GM12872 (cell line): ENCODE measurements around the gene RTL1.

Source experiments
- CTCF ChIP-seq: IDR thresholded peaks from 3 replicates; pipeline ENCODE4 v1.5.1; 2011; ENCODE audit warnings: low read depth, mild to moderate bottlenecking, low read length, moderate library complexity; ENCODE audit not compliant: insufficient read depth

The RTL1 gene

GRCh38 chr14:100884456-100884855 lies 19.1 kb downstream of the RTL1 start:
- no peak for TF ChIP-seq CTCF

GRCh38 chr14:100883789-100884101 lies 19.8 kb downstream of the RTL1 start:
- TF ChIP-seq CTCF = no peak

- no peak for TF ChIP-seq CTCF
These were observed 20.3 kb downstream of the RTL1 start for GRCh38 chr14:100882991-100883788.

- TF ChIP-seq CTCF = no peak
These were observed 21.2 kb downstream of the RTL1 start for GRCh38 chr14:100882026-100882967.

- TF ChIP-seq CTCF = no peak
These were observed 22.1 kb downstream of the RTL1 start for GRCh38 chr14:100881211-100882025.

GRCh38 chr14:100880271-100881101 lies 23.0 kb downstream of the RTL1 start:
- TF ChIP-seq CTCF = no peak
